ENCODE measurements around the gene MACROD2.

DNA sequence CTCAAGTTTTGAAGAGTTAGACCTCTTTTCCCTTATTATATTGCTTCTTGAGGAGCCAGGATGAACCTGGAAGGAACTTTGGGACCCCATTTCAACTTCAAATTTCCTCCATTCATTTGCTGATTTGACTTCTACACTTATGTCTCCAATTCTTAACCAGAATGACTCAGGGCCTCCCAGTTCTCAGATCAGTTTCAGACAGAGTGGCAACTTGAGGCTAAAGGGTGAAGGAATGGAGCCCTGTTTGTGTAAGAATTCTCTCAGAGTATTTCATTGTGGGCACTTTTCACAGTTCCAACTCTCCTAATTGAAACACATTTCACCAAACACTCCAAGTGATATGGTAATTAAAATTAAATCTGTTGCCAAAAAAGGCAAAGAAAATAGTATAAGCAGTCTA, 451.1 kb downstream of the MACROD2 start:
- TF ChIP-seq POLR2A (IDR thresholded peaks at IDR 0.05), result no peak
- TF ChIP-seq, protein P1, sequence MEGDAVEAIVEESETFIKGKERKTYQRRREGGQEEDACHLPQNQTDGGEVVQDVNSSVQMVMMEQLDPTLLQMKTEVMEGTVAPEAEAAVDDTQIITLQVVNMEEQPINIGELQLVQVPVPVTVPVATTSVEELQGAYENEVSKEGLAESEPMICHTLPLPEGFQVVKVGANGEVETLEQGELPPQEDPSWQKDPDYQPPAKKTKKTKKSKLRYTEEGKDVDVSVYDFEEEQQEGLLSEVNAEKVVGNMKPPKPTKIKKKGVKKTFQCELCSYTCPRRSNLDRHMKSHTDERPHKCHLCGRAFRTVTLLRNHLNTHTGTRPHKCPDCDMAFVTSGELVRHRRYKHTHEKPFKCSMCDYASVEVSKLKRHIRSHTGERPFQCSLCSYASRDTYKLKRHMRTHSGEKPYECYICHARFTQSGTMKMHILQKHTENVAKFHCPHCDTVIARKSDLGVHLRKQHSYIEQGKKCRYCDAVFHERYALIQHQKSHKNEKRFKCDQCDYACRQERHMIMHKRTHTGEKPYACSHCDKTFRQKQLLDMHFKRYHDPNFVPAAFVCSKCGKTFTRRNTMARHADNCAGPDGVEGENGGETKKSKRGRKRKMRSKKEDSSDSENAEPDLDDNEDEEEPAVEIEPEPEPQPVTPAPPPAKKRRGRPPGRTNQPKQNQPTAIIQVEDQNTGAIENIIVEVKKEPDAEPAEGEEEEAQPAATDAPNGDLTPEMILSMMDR (IDR thresholded peaks at IDR 0.05), result no peak
